GM21737 (cell line): ENCODE data around the gene SELENOP.

Experiments used
- ATAC-seq: cut with Tn5 transposase; IDR thresholded peaks from one replicate; pipeline ENCODE4 v1.9.1; 2021; ENCODE audit warnings: mild to moderate bottlenecking, moderate library complexity; ENCODE audit not compliant: unreplicated experiment

Gene SELENOP

GRCh38 chr5:42798284-42799240, 13.1 kb downstream of the SELENOP start:
- ATAC-seq = no peak

- no peak for ATAC-seq
These were observed 20.5 kb downstream of the SELENOP start for GRCh38 chr5:42791151-42791550.

- ATAC-seq = no peak
These were observed 23.8 kb downstream of the SELENOP start for GRCh38 chr5:42787845-42788244.

- no peak for ATAC-seq
These were observed 24.6 kb downstream of the SELENOP start for GRCh38 chr5:42787073-42787472.

- ATAC-seq = no peak
These were observed 25.9 kb downstream of the SELENOP start for GRCh38 chr5:42785756-42786155.

- ATAC-seq = no peak
These were observed 27.6 kb downstream of the SELENOP start for GRCh38 chr5:42784132-42784531.

GRCh38 chr5:42781584-42781983, 30.1 kb downstream of the SELENOP start:
- ATAC-seq = no peak

GRCh38 chr5:42779083-42779482, 32.6 kb downstream of the SELENOP start:
- ATAC-seq = no peak

- ATAC-seq = no peak
These were observed 39.3 kb downstream of the SELENOP start for GRCh38 chr5:42772265-42772993.

GRCh38 chr5:42770003-42770402, 41.7 kb downstream of the SELENOP start:
- no peak for ATAC-seq

GRCh38 chr5:42768106-42768504, 43.6 kb downstream of the SELENOP start:
- ATAC-seq = no peak

- ATAC-seq = no peak
These were observed 44.1 kb downstream of the SELENOP start for GRCh38 chr5:42767491-42768105.

- no peak for ATAC-seq
These were observed 49.9 kb downstream of the SELENOP start for GRCh38 chr5:42761791-42762190.

- ATAC-seq = no peak
These were observed 51.3 kb downstream of the SELENOP start for GRCh38 chr5:42760426-42760825.

GRCh38 chr5:42759456-42759855, 52.2 kb downstream of the SELENOP start:
- no peak for ATAC-seq

- peak; percentile 83 for ATAC-seq
These were observed 54.8 kb downstream of the SELENOP start, which contains the start of gene CCDC152 for GRCh38 chr5:42756606-42757601. Gene CCDC152 (plus strand): TSS chr5:42756818. CDS start chr5:42759122, 2,304 bp downstream.

GRCh38 chr5:42753099-42753498, 58.6 kb downstream of the SELENOP start:
- no peak for ATAC-seq

GRCh38 chr5:42751044-42751443, 60.6 kb downstream of the SELENOP start:
- no peak for ATAC-seq

- no peak for ATAC-seq
These were observed 61.2 kb downstream of the SELENOP start for GRCh38 chr5:42750507-42750906.
